GM18909 (cell line): ENCODE results near the gene LPGAT1.

Experiments
- ATAC-seq: cut with Tn5 transposase; IDR thresholded peaks from one replicate; pipeline ENCODE4 v1.9.1; 2021; ENCODE audit warnings: mild to moderate bottlenecking; ENCODE audit not compliant: unreplicated experiment, poor library complexity

Gene LPGAT1

GRCh38 chr1:211829343-211830054, 1.1 kb downstream of the LPGAT1 start:
- ATAC-seq, result no peak

DNA sequence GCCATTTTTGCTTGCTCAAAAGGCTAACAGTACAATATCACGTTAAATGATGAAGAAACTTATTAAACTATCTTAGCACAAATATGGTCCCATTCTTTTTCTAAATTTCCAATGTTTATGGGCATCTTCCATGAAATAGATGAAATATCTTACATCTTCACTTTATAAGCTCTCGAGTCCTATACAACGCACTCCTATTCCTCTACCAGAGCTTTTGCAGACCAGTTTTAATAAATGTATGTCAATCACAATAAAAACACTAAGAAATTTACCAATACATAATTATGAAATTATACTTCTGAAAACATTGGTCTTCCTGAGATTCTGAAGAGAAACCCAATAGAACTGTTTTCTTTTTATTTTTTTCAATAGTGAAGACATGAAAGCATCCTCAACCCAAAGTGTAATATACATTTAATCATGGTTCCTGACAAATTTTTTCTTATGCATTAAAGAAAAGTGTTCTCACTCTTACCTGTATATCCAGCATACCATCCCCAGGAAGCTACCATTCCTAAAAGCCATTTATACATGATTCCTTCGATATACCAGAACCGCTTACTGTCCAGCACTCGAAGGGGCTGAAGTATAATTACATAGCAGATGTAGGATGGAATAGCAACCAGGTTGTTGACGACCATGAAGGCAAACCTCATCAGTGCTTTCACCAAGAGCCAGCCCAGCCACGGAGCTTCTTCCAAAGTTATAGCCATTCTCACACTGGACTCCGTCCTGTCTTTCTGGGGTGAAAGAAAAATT, 1.8 kb downstream of the LPGAT1 start:
- ATAC-seq, result no peak

DNA sequence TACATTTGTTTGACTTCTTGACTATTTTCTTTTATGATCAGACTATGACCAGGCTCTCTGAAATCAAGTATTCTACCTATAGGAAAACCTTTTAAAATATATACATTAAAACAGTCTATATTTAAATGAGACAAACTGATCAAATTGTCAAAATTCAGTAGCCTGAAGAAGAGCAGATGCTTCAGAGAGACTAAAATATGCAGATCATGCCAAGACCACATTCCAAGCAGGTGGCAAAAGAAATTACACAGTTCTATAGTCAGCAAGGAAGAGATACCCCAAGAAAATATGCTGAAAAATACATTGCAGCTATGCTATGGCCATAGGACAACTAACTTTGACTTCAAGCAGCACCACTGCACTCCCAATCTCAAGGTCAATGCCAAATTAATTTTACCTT, 3.5 kb downstream of the LPGAT1 start:
- no peak for ATAC-seq

DNA sequence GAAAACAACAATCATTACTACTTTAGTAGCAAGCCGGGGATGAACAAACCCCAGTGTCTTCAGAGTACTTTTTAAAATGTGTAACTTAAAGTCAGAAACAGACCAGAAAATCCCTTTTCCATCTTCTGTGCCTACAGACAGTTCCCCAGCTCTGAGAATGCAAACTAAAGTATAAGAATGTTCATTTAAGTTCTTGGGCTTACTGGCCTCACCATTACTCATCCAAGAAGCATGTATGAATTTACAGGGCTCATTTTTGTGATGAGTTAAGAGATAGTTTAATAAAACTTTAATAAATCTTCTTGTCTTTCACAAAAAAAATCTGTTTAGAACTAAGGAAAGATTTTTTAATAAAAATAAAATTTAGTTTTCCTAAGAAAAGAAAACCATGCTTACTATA, 4.6 kb downstream of the LPGAT1 start:
- no peak for ATAC-seq

GRCh38 chr1:211822677-211823407, 7.7 kb downstream of the LPGAT1 start:
- ATAC-seq, result no peak

DNA sequence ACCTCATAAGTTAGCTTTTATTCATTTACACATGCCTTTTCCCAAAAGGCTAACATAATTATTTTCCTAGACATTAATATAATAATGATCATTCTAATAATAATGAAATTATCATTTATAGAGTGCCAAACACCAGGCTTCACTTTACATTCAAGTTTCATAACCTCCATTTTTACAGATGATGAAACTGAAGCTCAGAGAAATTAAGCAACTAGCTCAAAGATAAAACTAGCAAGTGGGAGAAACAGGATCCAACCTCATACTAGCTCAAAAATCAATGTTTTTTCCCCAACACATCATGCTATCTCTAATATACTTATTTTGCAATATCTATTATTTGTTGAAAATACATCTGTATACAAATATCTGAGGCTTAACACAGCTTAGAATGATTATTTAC, 14.0 kb downstream of the LPGAT1 start:
- ATAC-seq, result no peak

- no peak for ATAC-seq
These were observed 16.2 kb downstream of the LPGAT1 start for GRCh38 chr1:211814313-211814712.

DNA sequence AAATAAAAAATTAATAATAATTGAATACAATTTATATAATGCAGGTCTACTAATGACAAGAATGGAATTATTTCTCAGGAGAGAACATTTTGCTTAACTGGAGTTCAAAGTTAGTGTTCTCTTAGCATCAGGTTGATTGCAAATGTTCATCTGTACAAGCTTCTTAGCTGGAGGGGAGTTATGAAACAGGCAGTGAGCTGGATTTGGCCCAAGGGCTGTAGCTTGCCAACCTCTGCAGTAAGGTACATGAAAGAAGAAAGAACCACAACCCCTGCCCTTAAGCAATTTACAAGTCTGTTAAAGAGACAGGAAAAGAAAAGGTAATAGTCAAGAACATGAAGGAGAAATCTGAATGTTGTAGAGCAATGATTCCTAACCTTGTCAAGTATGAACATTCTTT, 17.0 kb downstream of the LPGAT1 start:
- ATAC-seq, result no peak

DNA sequence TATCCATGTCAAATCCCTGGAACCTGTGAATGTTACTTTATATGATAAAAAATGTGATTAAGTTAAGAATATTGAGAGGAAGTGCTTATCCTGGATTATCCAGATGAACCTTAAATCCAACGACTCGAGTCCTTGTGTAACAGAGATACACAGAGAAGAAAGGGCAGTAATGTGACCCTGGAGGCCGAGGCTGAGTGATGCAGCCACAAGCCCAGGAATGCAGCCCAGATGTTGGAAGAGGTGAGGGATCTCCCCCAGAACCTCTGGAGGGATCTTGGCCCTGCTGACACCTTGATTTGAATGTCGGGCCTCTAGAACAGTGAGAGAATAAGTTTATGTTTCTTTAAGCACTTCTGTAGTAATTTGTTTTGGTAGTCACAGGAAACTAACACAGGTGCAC, 18.0 kb downstream of the LPGAT1 start:
- no peak for ATAC-seq

- no peak for ATAC-seq
These were observed 18.7 kb downstream of the LPGAT1 start for GRCh38 chr1:211811848-211812247.

- no peak for ATAC-seq
These were observed 19.4 kb downstream of the LPGAT1 start for GRCh38 chr1:211811126-211811525.

GRCh38 chr1:211808475-211808874, 22.1 kb downstream of the LPGAT1 start:
- no peak for ATAC-seq

DNA sequence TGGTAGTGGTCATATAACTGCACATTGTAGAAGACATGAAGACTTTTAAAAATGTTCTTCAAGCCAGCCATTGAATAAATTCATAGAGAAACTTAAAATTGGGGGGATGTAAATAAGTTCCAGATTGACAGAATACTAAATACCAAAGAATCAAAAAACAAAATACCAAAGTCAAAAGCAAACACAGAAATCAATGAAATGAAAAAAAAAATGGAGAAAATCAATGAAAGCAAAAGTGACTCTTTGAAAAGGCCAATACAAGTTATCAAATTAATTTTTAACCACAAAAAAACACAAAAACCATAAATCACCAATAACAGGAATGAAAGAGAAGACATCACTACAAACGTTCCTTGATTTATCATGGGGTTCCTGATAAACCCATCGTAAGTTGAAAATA, 25.6 kb downstream of the LPGAT1 start:
- ATAC-seq, result no peak

DNA sequence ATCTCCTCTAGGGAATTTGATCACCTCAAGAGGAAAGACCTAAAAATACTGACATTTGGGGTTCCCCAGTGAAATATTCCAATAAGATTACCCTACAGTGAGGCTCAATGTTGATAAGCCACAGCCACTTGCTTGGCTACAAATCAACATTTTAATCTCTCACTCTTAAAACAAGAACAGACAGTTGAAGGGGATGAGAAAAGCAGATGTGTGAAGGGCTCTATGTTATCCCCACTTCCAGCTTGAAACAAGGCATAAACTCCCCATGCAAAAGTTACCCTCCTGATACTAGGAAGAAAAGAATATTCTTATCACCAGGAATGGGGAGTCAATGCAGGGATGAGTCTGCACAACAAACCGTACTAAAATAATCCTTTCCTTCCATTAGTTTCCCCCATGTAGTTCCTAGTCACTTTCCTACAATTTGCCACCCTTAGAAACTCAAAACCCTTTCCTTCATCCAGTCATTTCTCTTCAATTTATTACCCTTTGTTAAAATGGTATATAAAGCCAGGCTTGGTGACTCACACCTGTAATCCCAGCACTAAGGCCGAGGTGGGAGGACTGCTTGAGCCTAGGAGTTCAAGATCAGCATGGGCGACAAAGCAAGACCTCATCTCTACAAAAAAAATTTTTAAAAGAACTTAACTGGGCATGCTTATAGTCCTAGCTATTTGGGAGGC, 29.5 kb downstream of the LPGAT1 start:
- no peak for ATAC-seq

DNA sequence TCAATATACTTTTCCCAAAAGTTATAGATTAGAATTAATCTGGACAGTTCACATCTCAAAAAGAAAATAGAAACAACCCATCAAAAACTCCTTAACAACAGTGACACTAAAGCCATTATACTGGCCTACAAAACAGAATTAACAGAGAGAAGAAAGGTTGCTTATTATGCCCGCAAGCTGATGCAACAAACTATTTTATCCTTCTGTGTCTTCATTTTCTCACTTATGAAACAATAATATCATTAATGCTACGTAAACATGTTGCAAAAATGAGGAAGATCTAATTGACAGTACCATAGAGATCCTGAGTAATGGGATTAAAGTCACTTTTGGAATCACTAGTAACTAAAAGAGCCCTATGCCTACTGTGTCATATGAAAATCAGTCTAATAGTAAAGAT, 32.6 kb downstream of the LPGAT1 start:
- ATAC-seq, result no peak

GRCh38 chr1:211791979-211792378, 38.6 kb downstream of the LPGAT1 start:
- ATAC-seq, result no peak

DNA sequence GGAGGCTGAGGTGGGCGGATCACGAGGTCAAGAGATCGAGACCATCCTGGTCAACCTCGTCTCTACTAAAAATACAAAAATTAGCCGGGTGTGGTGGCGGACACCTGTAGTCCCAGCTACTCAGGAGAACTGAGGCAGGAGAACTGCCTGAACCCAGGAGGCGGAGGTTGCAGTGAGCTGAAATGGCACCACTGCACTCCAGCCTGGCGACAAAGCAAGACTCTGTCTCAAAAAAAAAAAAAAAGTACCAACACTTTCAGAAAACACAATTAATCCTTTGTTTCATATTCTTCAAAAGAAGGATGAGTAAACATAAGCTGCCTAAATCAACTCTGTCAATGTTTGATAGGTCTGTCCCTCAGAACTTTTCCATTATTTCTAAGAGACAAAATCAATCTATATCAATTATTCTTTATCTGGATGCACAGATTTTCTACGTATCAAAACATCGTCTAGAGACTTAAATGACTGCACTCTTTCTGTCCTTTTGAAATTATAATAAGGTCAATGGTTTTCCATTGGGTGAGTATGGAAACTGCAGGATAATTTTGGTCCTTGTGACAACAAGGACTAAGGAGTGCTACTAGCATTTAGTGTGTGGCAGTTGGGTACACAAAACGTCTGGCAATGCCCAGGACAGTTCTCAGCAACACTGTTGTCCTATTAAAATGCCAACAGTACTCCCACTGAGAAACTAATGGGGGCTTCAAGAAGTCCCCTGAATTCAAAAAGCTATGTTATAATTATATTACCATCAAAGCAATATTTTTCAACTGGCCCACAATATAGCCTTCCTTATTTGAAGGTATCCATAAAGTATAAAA, 40.7 kb downstream of the LPGAT1 start:
- no peak for ATAC-seq

GRCh38 chr1:211788626-211789025, 41.9 kb downstream of the LPGAT1 start:
- ATAC-seq, result no peak

GRCh38 chr1:211783897-211784296, 46.7 kb downstream of the LPGAT1 start:
- ATAC-seq, result no peak

DNA sequence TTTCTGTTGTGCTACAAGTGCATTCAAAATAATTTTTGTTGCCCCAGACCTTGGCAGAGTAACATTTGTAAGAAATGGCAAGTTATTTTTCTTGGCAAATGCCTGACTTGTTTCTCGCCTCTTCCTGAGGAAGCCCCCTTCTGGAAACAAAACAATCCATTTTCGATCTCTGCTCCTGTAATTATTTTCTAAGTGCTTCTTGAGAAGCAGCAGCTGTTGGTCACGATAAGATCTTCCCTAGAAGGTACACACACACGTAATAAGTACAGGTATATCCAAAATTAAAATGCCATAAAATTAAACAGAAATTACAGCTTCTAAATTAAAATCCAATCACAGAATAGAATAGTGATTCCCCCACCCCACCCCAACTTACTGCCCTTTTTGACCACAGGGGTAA, 47.3 kb downstream of the LPGAT1 start:
- no peak for ATAC-seq
